Fibroblast of lung (primary cell): ENCODE data around the gene TLL2. TPM values are rescaled to one million over a fixed set of nuclear protein-coding genes. Genes with fewer than 3 reads are reported as not detected.

Source experiments
- DNase-seq, 2 donors: peaks; one replicate each; pipeline versions ENCODE4 v3.0.0 to v3.0.0-alpha.2; 2010; ENCODE audit warnings: low read depth in 2 of 2
- H2AFZ ChIP-seq: 2 replicates; pipeline ENCODE4 v1.5.1; 2012; ENCODE audit warnings: low read length, control low read depth, inconsistent platforms
- H3K27ac ChIP-seq: 2 replicates; pipeline ENCODE4 v1.5.1; 2011; ENCODE audit warnings: low read length, control low read depth; ENCODE audit not compliant: insufficient read depth
- H3K27me3 ChIP-seq: 2 replicates; pipeline ENCODE4 v1.5.1; 2011; ENCODE audit warnings: mild to moderate bottlenecking, low read length; ENCODE audit not compliant: control insufficient read depth, insufficient read depth
- H3K36me3 ChIP-seq: 2 replicates; pipeline ENCODE4 v1.5.1; 2011; ENCODE audit warnings: low read length; ENCODE audit not compliant: control insufficient read depth, insufficient read depth
- H3K4me1 ChIP-seq: 2 replicates; pipeline ENCODE4 v1.5.1; 2011; ENCODE audit warnings: low read length; ENCODE audit not compliant: control insufficient read depth, insufficient read depth; ENCODE audit errors: extremely low read depth
- H3K4me2 ChIP-seq: 2 replicates; pipeline ENCODE4 v1.5.1; 2011; ENCODE audit warnings: low read length, control low read depth; ENCODE audit not compliant: insufficient read depth; ENCODE audit errors: extremely low read depth
- H3K4me3 ChIP-seq, 4 experiments: fragments of 200-600 bp in 1 of 4; sonication (generic) in 1 of 4; replicated peaks in 1 of 4; 2 replicates each; pipeline ENCODE4 v1.5.1; 2011 to 2016; ENCODE audit warnings: low read length in 4 of 4, low read depth in 3 of 4, mild to moderate bottlenecking in 3 of 4, control low read depth in 2 of 4, inconsistent platforms in 1 of 4, mixed read lengths in 1 of 4; ENCODE audit not compliant: insufficient read depth in 1 of 4; ENCODE audit errors: control extremely low read depth in 1 of 4
- H3K79me2 ChIP-seq: 2 replicates; pipeline ENCODE4 v1.5.1; 2012; ENCODE audit warnings: mild to moderate bottlenecking, low read length, inconsistent platforms; ENCODE audit not compliant: control insufficient read depth, insufficient read depth
- H3K9ac ChIP-seq: 2 replicates; pipeline ENCODE4 v1.5.1; 2011; ENCODE audit warnings: mild to moderate bottlenecking, low read length, control low read depth; ENCODE audit not compliant: insufficient read depth
- H3K9me3 ChIP-seq: 2 replicates; pipeline ENCODE4 v1.5.1; 2012; ENCODE audit warnings: low read depth, low read length; ENCODE audit not compliant: control insufficient read depth, insufficient read depth
- H4K20me1 ChIP-seq: 2 replicates; pipeline ENCODE4 v1.5.1; 2011; ENCODE audit warnings: low read length; ENCODE audit not compliant: control insufficient read depth, insufficient read depth; ENCODE audit errors: extremely low read depth
- CTCF ChIP-seq, 2 donors: IDR thresholded peaks in 1 of 2; conservative IDR thresholded peaks in 1 of 2; 1 replicate in 1 of 2; 2 replicates in 1 of 2; pipeline ENCODE4 v1.5.1; 2011 to 2012; ENCODE audit warnings: low read length in 2 of 2, control low read depth in 1 of 2, inconsistent platforms in 1 of 2, low read depth in 1 of 2, mild to moderate bottlenecking in 1 of 2
- EZH2 ChIP-seq: IDR thresholded peaks from 2 replicates; pipeline ENCODE4 v1.5.1; 2012; ENCODE audit warnings: low read length, control low read depth, mild to moderate bottlenecking; ENCODE audit errors: missing control alignments
- polyA plus RNA-seq, 2 donors: library from polyadenylated mRNA; depleted of rRNA in 1 of 2; stranded (reverse) in 1 of 2; unstranded in 1 of 2; fragments of >200 nt; gene quantifications; 2 replicates each; pipeline ENCODE4 v1.2.1, GENCODE V29; 2011 to 2012; ENCODE audit warnings: missing spikeins in 1 of 2
- total RNA-seq: library from RNA; depleted of rRNA; stranded (reverse); fragments of >200 nt; gene quantifications from 2 replicates; pipeline ENCODE4 v1.2.1, GENCODE V29; 2014

The TLL2 gene
- total and polyA plus RNA-seq, 2 donors (not counting 1 experiment from before 2014, with no cell fraction given): 0.05 to 0.17 TPM

DNA sequence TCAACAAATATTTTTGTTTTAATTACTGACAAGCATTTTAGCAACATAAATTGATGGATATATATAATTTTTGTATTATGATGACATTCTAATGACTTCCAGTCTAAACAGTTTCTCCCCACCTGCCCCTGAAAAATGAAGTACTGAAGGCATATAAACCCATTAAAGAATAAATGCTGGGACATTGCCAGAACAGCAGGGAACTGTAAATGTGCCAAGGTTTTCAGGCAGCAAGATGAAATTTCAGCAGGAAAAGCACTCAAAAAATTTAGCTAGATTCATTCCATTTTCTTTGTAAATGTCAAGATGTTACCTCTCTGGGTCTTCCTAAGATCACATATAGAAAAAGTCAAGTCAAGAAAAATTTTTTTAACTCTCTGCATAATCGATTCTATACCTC, 11.0 kb upstream of the TLL2 start:
- H3K4me1 ChIP-seq: no peaks in the 10 kb centered on the region
- H3K9ac ChIP-seq: no peak overlapping the region
- no peak overlapping the region for H3K4me2 ChIP-seq
- no peaks in the 10 kb centered on the region for H3K27me3 ChIP-seq
- H2AFZ ChIP-seq: no peak overlapping the region
- no peaks in the 10 kb centered on the region for H3K9me3 ChIP-seq
- peaks cover 11% of the 10 kb centered on the region for H3K36me3 ChIP-seq
- no peak for TF ChIP-seq CTCF (conservative IDR thresholded peaks at IDR 0.05 in 1 of 2, IDR thresholded peaks at IDR 0.05 in 1 of 2; ENCODE audit: low read depth in 1 of 2, low read length in 2 of 2)
- H3K79me2 ChIP-seq: no peaks in the 10 kb centered on the region
- H3K27ac ChIP-seq: no peak overlapping the region
- H3K4me3 ChIP-seq: no peak overlapping the region
- DNase-seq: no peak
- peaks cover 2% of the 10 kb centered on the region for H4K20me1 ChIP-seq

DNA sequence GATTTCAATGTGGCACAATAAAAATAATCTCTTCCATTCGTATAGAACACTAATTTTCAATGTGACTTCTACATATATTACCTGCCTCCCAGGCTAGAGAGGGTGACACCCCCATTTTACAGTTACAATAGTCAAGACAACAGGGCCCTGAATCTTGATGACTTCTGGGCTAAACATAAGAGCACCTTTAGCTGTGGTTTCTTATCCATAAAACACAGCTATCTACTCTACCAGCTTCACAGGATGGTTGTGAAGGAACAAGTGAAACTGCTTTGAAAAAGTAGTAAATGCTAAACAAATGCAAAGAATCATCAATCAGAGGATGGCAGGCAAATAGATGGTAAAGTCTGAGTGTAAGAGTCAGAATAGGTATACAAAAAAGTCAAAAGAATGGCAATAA, 3.6 kb upstream of the TLL2 start:
- Histone ChIP-seq H3K4me1 (peaks cover 3% of the 10 kb centered on the region), H3K27me3 (peaks cover 5% of the 10 kb centered on the region), H3K4me3 (no peak overlapping the region), H3K79me2 (no peaks in the 10 kb centered on the region), H3K27ac (no peak overlapping the region), H4K20me1 (peaks cover 2% of the 10 kb centered on the region), H3K9ac (no peak overlapping the region), H2AFZ (no peak overlapping the region), H3K36me3 (peaks cover 4% of the 10 kb centered on the region), H3K9me3 (no peaks in the 10 kb centered on the region), H3K4me2 (no peak overlapping the region)
- no peak for TF ChIP-seq CTCF (conservative IDR thresholded peaks at IDR 0.05 in 1 of 2, IDR thresholded peaks at IDR 0.05 in 1 of 2; ENCODE audit: low read depth in 1 of 2, low read length in 2 of 2)
- TF ChIP-seq EZH2: no peak
- DNase-seq: no peak

- peaks cover 3% of the 10 kb centered on the region for H3K4me1 ChIP-seq
- no peaks in the 10 kb centered on the region for H3K9me3 ChIP-seq
- H3K4me3 ChIP-seq: no peak overlapping the region
- no peak overlapping the region for H3K27ac ChIP-seq
- no peak overlapping the region for H3K9ac ChIP-seq
- no peaks in the 10 kb centered on the region for H3K36me3 ChIP-seq
- no peaks in the 10 kb centered on the region for H3K79me2 ChIP-seq
- H3K4me2 ChIP-seq: no peak overlapping the region
- H4K20me1 ChIP-seq: no peaks in the 10 kb centered on the region
- peaks cover 5% of the 10 kb centered on the region for H3K27me3 ChIP-seq
- H2AFZ ChIP-seq: no peak overlapping the region
- no peak for TF ChIP-seq CTCF (conservative IDR thresholded peaks at IDR 0.05 in 1 of 2, IDR thresholded peaks at IDR 0.05 in 1 of 2; ENCODE audit: low read depth in 1 of 2, low read length in 2 of 2)
- TF ChIP-seq EZH2: no peak
- no peak for DNase-seq
These were observed 2.6 kb upstream of the TLL2 start for GRCh38 chr10:96516337-96516736.
